GM21737 (cell line): Measurements from ENCODE around the gene PCED1B.

Experiments used
- ATAC-seq: cut with Tn5 transposase; IDR thresholded peaks from one replicate; pipeline ENCODE4 v1.9.1; 2021; ENCODE audit warnings: mild to moderate bottlenecking, moderate library complexity; ENCODE audit not compliant: unreplicated experiment

The PCED1B gene

DNA sequence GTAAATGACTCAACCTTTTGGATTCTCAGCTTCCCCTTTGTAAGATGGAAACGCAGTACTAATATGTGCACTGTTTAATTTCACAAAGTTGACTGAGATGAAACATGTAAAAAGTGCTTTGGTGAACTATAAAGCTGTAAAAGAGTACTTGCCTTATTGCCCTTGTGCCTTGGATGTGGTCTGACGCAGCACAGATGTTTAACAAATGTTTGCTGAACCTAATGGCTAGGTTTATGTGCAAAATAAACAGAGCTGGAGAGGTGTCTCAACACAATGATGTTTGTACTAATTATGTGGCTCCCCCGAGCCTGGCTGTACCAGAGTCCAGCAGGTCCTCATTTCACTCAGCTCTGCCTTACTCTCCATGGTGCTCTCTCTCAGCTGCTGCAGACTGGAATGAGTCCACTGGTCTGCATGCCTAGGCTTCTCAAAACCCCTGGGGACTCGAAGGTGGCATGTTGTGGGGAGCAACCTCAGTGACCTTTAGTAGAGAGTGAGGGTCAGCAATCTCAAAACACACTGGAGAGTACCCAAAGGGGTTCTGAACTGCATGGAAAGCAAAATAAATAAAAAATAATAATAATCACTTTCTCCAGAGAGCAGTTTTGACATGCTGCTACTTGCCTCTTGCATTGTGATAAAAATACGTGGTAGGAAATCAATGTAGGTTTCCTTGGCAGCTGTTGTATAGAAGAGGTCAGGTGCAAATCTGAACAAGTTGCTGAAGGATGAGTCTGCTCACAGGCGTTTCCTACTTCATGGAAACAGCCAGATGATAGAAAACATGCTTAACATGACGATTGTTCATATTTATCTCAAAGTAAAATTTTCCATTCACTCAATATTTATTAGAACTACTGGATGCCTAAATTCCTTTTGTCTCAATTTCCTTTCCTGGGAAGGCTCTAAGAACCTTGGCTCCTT is 8.9 kb downstream of the PCED1B start:
- no peak for ATAC-seq

- no peak for ATAC-seq
These were observed 11.6 kb downstream of the PCED1B start for GRCh38 chr12:47091009-47091408.

GRCh38 chr12:47094804-47095203 is 15.4 kb downstream of the PCED1B start:
- no peak for ATAC-seq

GRCh38 chr12:47095446-47096236 is 16.2 kb downstream of the PCED1B start:
- ATAC-seq = no peak

GRCh38 chr12:47097276-47097896 is 18.0 kb downstream of the PCED1B start:
- no peak for ATAC-seq

GRCh38 chr12:47098099-47098498 is 18.7 kb downstream of the PCED1B start:
- ATAC-seq = no peak

DNA sequence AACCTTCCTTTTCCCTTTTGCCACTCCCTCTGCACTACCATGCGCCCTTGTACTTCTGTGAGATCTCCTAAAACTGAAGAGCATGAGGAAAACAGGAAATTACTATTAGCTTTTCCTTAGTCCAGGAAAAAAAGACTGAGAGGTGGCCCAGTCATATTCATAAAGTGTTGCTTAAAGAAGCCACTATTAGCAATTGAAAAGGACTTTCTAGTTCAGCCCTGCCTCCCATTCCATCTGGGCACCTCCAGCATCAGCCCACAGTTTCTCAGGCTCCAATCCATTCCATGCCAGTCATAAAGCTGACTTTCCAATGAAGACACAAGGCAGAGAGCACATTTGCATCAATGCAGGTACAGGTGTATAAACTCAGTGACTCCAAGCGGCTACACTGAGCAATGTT is 20.2 kb downstream of the PCED1B start:
- ATAC-seq = no peak

- ATAC-seq = no peak
These were observed 20.7 kb downstream of the PCED1B start for GRCh38 chr12:47100160-47100559.

DNA sequence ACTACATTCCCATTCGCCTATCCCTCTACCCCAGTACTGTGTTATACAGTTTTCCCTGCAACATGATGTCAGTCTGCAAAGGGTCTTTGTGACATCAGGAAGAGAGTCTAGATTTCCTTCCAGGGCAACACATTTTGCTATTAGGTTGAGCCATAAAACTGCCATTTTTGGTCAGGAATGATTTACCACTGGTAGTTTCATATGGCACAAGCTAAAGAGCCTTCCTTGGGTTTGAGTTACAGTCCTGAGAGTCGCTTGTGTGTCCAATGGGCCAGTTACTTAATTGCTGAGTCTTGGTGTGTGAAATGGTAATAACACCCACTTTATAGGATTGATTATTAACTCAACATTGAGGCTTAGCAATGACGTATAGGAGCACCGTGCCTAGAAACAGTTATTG is 23.0 kb downstream of the PCED1B start:
- ATAC-seq = no peak

GRCh38 chr12:47102845-47103651 is 23.6 kb downstream of the PCED1B start:
- no peak for ATAC-seq

- no peak for ATAC-seq
These were observed 26.7 kb downstream of the PCED1B start for GRCh38 chr12:47105914-47106674.

DNA sequence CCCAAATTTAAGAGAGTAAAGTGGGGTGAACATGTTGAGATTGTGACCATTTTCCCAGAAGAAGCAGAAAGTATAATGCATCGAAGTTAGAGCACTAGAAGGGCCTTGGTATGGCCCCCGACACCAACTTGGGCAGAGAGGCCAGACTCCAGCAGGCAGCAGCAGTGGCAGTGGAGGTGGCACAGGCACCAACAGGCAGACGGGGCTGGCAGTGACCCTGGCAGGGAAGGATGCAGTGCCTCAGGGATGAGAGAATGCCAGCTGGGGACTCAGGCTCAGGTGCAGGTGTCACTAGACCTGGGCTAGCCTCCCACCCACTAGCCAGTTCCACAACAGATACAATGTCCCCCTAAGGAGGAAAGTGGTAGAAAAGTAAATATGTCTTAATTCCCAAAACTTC is 28.0 kb downstream of the PCED1B start:
- ATAC-seq = no peak

- no peak for ATAC-seq
These were observed 28.5 kb downstream of the PCED1B start for GRCh38 chr12:47107926-47108325.

DNA sequence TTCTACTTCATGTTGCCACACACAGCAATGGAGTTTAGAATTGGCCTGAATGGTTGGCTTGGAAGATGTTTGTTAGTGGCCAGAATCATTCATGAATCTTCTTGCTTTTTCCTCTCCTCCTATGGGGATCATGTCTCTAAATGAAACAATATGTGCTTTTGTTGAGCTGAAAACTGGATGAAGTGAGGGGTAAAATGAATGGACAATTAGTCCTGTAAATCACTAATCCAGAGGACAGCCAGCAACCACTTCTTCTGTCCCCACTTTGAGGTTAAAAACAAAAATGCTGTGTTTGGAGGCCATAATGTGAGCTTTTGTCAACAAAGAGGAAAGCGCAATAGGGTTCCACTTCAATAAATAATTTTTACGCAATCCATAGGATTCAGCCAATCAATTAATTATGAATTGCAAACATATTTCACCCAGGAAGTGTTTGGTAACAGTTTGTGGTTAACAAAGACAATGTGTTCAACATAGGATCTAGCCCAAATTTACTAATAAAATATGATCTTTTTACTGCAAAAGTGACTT is 30.7 kb downstream of the PCED1B start:
- ATAC-seq = no peak

DNA sequence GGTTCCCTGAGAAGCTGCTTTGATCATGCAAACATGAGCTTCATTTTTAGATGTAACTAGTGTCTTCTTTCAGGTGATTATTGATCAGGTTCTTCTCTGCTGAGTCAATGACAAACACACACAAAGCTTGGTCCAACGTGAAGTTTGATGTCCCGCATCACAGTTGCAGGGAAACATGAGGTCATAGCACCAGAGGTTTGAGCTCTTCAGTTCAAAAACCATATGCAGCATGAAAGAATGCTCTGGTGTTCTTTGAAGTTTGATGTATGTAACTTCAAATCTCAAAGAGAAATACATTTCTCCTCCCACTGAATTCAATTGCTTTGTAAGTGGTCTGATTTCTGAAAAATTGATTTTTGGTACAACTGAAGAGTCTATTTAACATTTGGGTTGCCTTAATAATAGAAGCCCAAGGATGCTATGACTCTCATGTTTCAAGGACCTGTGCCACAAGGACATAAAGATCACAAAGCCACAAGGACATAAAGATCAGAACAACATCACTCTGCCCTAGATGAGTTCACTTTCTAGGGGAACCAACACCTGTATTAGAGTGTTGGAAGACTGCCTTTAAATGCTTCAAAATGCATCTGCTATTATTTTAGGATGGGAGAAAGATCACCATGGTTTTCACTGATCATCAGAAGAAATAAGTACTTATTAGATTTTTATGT is 31.4 kb downstream of the PCED1B start:
- no peak for ATAC-seq

GRCh38 chr12:47111392-47111778 is 32.0 kb downstream of the PCED1B start:
- no peak for ATAC-seq

GRCh38 chr12:47111854-47112253 is 32.4 kb downstream of the PCED1B start:
- no peak for ATAC-seq

- no peak for ATAC-seq
These were observed 33.3 kb downstream of the PCED1B start for GRCh38 chr12:47112679-47113078.

- no peak for ATAC-seq
These were observed 35.1 kb downstream of the PCED1B start for GRCh38 chr12:47114481-47114892.
